Prostate gland (tissue), 2 donors: ENCODE data around the gene CLTB. TPM values are rescaled to one million over a fixed set of nuclear protein-coding genes. Genes with fewer than 3 reads are reported as not detected.

ENCODE experiments used
- DNase-seq: peaks from one replicate; pipeline ENCODE4 v3.0.0-alpha.2; 2019; ENCODE audit warnings: low spot score
- H3K27ac ChIP-seq, 2 donors: fragments of 200-600 bp; sonication (generic); 2 replicates each; pipeline ENCODE4 v1.5.1; 2017 to 2019
- H3K27me3 ChIP-seq: fragments of 200-600 bp; sonication (generic); replicated peaks from 2 replicates; pipeline ENCODE4 v1.5.1; 2019; ENCODE audit not compliant: insufficient read depth
- H3K36me3 ChIP-seq, 2 donors: fragments of 200-600 bp; sonication (generic); 1 replicate in 1 of 2; 2 replicates in 1 of 2; pipeline versions ENCODE4 v1.5.1 to v1.8.1; 2017 to 2019
- H3K4me1 ChIP-seq: fragments of 200-600 bp; sonication (generic); replicated peaks from 2 replicates; pipeline ENCODE4 v1.5.1; 2019
- H3K4me3 ChIP-seq, 2 donors: fragments of 200-600 bp; sonication (generic); 2 replicates each; pipeline ENCODE4 v1.5.1; 2017 to 2019
- H3K9me3 ChIP-seq: fragments of 200-600 bp; sonication (generic); 2 replicates; pipeline ENCODE4 v1.5.1; 2017
- CTCF ChIP-seq, 4 experiments: fragments of 200-600 bp in 2 of 4; fragments of 450-650 bp in 2 of 4; sonication (generic) in 2 of 4; IDR thresholded peaks; 1 replicate in 3 of 4; 2 replicates in 1 of 4; pipeline ENCODE4 v1.5.1; 2016 to 2019; ENCODE audit warnings: antibody characterized with exemption in 4 of 4, mild to moderate bottlenecking in 2 of 4, moderate library complexity in 2 of 4
- POLR2A ChIP-seq: fragments of 450-650 bp; IDR thresholded peaks from one replicate; pipeline ENCODE4 v1.6.1; 2016; ENCODE audit warnings: antibody characterized with exemption, mild to moderate bottlenecking
- POLR2AphosphoS5 ChIP-seq: sonication (generic); formaldehyde crosslinking; IDR thresholded peaks from one replicate; pipeline ENCODE4 v1.6.1; 2017; ENCODE audit warnings: antibody characterized with exemption
- WGBS: methylation state at CpG from one replicate; pipeline ENCODE4 v1.1.5; 2018; 5-methylcytosine and 5-hydroxymethylcytosine counted together
- intact Hi-C: fragments of 100-400 bp; cut with DNase I; formaldehyde crosslinking; loops from one replicate; pipeline ENCODE4 v1.14.2; 2022
- total RNA-seq, 2 donors: library from RNA; depleted of rRNA; stranded (reverse); fragments of >200 nt; gene quantifications; one replicate each; pipeline ENCODE4 v1.1.0, GENCODE V29; 2016

The CLTB gene
- total RNA-seq = 100 to 1,000 TPM; 105 to 125 TPM

- intact Hi-C loops = loop anchor here (2.0 to 10.0 kb wide), 4 partner anchors 33 to 229 kb away; partner anchors contain the start of genes FAF2, RNF44 and TSPAN17
- 2% methylated on average over 62 of the region's 107 CpGs for WGBS
- Histone ChIP-seq H3K36me3 (no peaks in the 10 kb centered on the region), H3K4me1 (no peaks in the 10 kb centered on the region), H3K4me3 (peak within 1 kb of the TSS; percentile 92 to 98), H3K27me3 (no peaks in the 10 kb centered on the region), H3K9me3 (no peaks in the 10 kb centered on the region), H3K27ac (peak within 1 kb of the TSS; percentile 83 to 85)
- TF ChIP-seq POLR2A (peak; percentile 90), CTCF (IDR thresholded peaks at IDR 0.05) (peak; percentile 83 to 98 (median 93)), POLR2AphosphoS5 (peak; percentile 11)
- peak; percentile 92 for DNase-seq
Measured at GRCh38 chr5:176415952-176416924, at the start of gene CLTB. Gene CLTB, minus strand, starts transcription at chr5:176416539. Its CDS starts 176 bp downstream, at chr5:176416363.

GRCh38 chr5:176463113-176463764 is 46.9 kb upstream of the CLTB start:
- Histone ChIP-seq H3K27ac (no peak overlapping the region), H3K4me3 (no peak overlapping the region), H3K36me3 (no peaks in the 10 kb centered on the region), H3K27me3 (no peaks in the 10 kb centered on the region), H3K4me1 (no peaks in the 10 kb centered on the region), H3K9me3 (no peaks in the 10 kb centered on the region)
- no peak for TF ChIP-seq CTCF (IDR thresholded peaks at IDR 0.05)
- TF ChIP-seq POLR2A = no peak
- TF ChIP-seq POLR2AphosphoS5 = no peak
- DNase-seq = no peak
- 94% methylated on average over 7 of the region's 7 CpGs for WGBS
- intact Hi-C loops = no loop called here

- intact Hi-C loops = no loop called here
- H3K4me3 ChIP-seq = no peak overlapping the region
Measured at GRCh38 chr5:176461349-176461748, 45.0 kb upstream of the CLTB start.

GRCh38 chr5:176458904-176459561 is 42.7 kb upstream of the CLTB start:
- DNase-seq = no peak
- WGBS = 98% methylated on average over 3 of the region's 3 CpGs
- Histone ChIP-seq H3K27ac (no peak overlapping the region), H3K36me3 (no peaks in the 10 kb centered on the region), H3K4me3 (no peak overlapping the region), H3K9me3 (no peaks in the 10 kb centered on the region), H3K27me3 (no peaks in the 10 kb centered on the region), H3K4me1 (no peaks in the 10 kb centered on the region)
- TF ChIP-seq POLR2A (no peak), CTCF (IDR thresholded peaks at IDR 0.05) (no peak)
- intact Hi-C loops = no loop called here

More at GRCh38 chr5:176461349-176461748, 45.0 kb upstream of the CLTB start:
- no peaks in the 10 kb centered on the region for H3K27me3 ChIP-seq
- DNase-seq = no peak
- no peak overlapping the region for H3K27ac ChIP-seq
- H3K4me1 ChIP-seq = no peaks in the 10 kb centered on the region
- no peaks in the 10 kb centered on the region for H3K9me3 ChIP-seq
- no peak for TF ChIP-seq POLR2AphosphoS5
- no peak for TF ChIP-seq CTCF (IDR thresholded peaks at IDR 0.05)
- TF ChIP-seq POLR2A = no peak
- WGBS = 98% methylated on average over 2 of the region's 2 CpGs
- H3K36me3 ChIP-seq = no peaks in the 10 kb centered on the region
